Activated CD4-positive, alpha-beta T cell treated with anti-CD3 and anti-CD28 coated beads for 1 hour (primary cell): Measurements from ENCODE around the gene VPS4A.
"Not testable (repeated sequence)": the region's sequence is repeated elsewhere in the genome, so short reads cannot be mapped to it uniquely, and the experiment has no call there.

Experiments used
- DNase-seq: peaks from one replicate; pipeline ENCODE4 v3.0.0-alpha.2; 2020

The VPS4A gene

GRCh38 chr16:69310653-69311532, at the start of gene VPS4A:
VPS4A (plus strand) TSS chr16:69311350; CDS start chr16:69311512, 162 bp downstream.
- DNase-seq = peak; percentile 96

DNA sequence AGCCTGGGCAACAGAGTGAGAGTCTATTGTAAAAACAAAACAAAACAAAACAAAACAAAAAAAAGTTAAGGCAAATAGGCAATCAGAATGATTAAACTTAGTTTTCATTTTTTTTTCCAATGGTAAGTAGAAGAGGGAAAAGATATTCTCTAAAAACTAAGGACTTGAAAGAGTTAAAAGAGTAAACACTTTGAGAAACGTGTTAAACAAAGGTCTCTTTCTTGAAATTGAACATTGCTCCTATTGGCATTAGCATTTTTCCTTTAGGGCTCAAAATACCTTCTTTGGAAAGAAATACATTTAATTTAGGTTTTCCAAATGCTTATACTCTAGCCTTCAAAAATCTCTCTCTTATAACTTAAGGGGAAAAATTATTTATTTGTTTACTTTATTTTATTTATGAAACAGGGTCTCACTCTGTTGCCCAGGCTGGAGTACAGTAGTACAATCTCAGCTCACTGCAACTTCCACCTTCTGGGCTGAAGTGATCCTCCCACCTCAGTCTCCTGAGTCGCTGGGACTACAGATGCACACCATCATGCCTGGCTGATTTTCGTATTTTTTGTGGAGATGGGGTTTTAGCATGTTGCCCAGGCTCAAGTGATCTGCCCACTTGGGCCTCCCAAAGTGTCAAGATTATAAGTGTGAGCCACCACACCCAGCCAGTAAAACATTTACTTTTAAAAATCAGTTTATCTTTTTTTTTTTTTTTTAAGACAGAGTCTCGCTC, 44.7 kb upstream of the VPS4A start:
- no peak for DNase-seq

GRCh38 chr16:69267633-69268032, 43.5 kb upstream of the VPS4A start:
- DNase-seq = no peak

- DNase-seq = no peak
These were observed 40.8 kb upstream of the VPS4A start for GRCh38 chr16:69270395-69270794.

GRCh38 chr16:69270831-69271230, 40.3 kb upstream of the VPS4A start:
- no peak for DNase-seq

- DNase-seq = no peak
These were observed 38.1 kb upstream of the VPS4A start for GRCh38 chr16:69273009-69273408.

DNA sequence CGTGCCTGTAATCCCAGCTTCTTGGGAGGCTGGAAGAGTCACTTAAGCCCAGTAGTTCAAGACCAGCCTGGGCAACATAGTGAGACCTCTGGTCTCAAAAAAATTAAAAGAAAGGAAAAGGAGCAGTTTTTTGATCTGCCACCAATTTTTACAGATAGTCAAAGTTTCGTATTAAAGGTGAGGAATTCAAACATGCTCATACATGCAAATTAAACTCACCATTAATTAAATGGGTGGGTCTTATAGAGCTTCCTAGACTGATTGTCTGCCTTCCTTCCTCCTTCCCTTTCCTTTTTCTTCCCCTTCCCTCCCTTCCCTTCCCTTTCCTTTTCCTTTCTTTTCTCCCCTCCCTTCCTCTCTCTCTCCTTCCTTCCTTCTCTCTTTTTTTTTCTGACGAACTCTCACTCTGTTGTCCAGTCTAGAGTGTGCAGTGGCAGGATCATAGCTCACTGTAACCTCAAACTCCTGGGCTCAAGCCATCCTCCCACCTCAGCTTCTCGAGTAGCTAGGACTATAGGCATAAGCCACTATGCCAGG, 36.4 kb upstream of the VPS4A start:
- no peak for DNase-seq

DNA sequence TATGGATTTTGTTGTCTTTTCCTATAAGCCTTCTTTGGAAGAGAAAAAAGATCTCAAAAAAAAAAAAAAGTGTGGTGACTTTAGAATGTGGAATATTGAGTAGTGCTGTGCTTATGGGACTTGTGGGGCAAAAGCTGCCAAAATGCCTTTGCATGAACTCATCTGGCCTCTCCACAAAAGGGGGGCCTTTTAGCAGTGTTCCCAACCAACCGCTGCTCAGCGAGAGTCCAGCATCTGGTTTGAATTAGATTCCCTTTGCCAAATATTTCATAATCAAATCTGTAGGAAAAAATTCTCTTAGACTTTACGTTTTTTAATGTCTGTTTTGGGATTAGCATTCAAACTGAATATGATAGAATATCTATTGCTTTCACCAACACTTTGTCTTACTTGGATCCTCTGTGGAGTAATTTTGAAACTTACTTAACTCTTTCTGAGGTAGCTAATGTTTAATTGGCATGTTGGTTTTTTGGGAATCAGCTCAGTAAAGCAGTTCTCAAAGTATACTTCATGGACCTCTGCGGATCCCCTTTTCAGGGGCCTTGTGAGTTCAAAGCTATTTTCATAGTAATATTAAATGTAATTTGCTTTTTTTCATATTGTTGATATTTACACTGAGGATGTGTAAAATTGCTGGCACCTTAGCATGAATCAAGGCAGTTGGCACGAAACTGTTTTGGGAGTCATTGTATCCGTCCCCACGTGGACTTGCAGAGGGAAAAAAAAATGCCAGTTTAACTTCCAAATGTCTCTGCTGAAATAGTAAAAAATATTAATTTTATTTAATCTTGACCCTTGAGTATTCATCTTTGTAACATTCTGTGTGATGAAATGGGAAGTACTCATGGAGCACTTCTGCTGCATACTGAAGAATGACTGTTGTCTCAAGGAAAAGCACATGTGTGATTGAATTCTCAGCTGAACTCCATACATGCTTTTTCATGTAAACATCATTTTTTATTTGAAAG, 34.7 kb upstream of the VPS4A start:
- no peak for DNase-seq

DNA sequence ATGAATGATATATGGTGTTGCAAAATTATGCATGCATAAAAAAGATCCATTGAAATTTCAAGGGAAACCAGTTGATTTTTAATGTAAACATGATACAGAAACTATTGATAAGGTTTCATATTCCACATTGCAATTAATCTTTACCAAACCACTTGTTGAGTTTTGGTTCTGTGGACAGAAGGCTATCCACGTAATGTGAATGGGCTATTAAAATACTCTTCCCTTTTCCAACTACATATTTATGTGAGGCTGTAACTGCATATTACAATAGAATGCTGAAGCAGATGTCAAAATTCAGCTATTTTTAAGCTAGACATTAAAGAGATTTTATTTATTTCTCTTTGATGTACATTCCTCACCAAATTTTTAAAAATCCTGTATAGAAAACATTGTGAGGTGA, 33.7 kb upstream of the VPS4A start:
- DNase-seq = no peak

DNA sequence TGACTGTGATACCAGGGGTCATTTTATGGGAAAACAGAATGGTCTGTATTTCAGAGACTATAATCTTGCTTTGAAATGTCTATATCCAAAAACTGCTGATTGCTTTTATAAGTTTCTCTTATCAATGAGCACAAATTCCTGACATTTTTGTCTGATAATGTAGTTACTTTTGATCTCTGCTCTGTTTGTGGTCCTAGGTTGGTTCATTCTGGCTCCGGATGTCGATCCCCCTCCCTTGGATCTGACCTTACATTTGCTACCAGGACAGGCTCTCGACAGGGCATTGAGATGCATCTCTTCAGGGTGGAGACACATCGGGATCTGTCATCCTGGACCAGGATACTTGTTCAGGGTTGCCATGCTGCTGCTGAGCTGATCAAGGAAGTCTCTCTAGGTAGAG, 27.3 kb upstream of the VPS4A start:
- DNase-seq = no peak

GRCh38 chr16:69285240-69285639, 25.9 kb upstream of the VPS4A start:
- DNase-seq = no peak

GRCh38 chr16:69286941-69287713, 24.0 kb upstream of the VPS4A start:
- no peak for DNase-seq

- DNase-seq = not testable (repeated sequence)
These were observed 19.5 kb upstream of the VPS4A start for GRCh38 chr16:69291657-69292056.

DNA sequence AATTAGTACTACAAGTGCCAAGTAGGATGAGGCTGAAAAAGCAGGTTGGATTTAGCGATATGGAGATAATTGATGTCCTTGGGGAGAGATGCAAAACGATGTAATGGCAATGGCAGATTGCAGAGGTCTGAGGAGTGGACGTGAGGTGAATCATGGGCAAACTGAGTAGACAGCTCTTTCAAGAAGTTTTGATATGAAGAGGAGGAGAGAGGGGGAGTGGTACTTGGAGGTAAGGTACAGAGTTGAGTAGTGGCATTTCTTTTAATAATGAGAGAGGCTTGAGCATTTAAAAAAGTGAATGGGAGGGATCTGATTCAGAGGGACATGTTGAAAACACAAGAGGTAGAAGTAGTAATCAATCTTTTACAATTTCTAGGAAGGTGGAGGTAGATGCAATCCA, 17.7 kb upstream of the VPS4A start:
- no peak for DNase-seq

- DNase-seq = no peak
These were observed 17.1 kb upstream of the VPS4A start for GRCh38 chr16:69294051-69294450.

GRCh38 chr16:69296771-69297170, 14.4 kb upstream of the VPS4A start:
- DNase-seq = not testable (repeated sequence)

- no peak for DNase-seq
These were observed 12.9 kb upstream of the VPS4A start for GRCh38 chr16:69298261-69298660.

- no peak for DNase-seq
These were observed 10.0 kb upstream of the VPS4A start for GRCh38 chr16:69301187-69301586.

GRCh38 chr16:69301861-69302260, 9.3 kb upstream of the VPS4A start:
- no peak for DNase-seq

DNA sequence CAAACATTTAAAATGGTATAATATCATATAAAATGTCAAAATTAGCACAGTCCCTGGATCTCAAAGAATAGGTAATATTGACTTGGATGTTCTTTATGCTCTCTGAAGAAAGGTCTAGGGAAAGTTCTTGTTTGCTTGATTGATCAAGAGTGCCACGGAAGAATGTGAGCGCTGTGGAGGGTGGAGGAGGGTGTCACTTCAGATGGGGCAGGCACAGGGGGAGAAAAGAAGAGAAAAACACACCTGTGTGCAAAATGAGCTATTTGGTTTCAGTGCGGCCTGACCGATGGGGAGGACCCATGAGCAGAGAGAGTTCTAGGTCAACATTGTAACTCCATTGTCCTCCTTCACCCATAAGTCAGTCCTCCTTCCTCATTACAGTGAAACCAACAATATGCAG, 8.8 kb upstream of the VPS4A start:
- DNase-seq = no peak

DNA sequence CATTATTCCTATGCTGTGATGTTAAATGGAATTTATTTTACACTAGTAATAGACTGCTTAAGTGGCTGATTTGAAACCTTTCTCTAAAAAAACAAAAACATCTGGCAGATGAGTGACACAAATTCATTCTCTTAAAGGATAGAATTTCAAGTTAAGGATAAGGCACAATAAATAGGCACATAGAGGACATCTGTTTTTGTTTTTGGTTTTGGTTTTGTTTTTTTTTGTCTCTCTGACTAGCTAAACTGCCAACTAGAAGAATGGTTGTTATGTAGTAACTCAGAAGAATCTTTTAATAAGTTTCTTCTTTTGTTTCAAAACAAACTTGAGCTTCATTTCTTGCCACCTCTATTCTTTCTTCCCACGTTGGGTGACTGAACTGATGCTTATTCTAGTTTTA, 5.1 kb upstream of the VPS4A start:
- DNase-seq = no peak

- DNase-seq = no peak
These were observed 4.1 kb upstream of the VPS4A start for GRCh38 chr16:69307091-69307490.
